Amygdala (tissue), 56 donors: ENCODE results near the gene IHH.

Source experiments
- DNase-seq, 56 donors: peaks; one replicate each; lab custom pipeline; 2025; lab: John Stamatoyannopoulos, UW

The IHH gene

DNA sequence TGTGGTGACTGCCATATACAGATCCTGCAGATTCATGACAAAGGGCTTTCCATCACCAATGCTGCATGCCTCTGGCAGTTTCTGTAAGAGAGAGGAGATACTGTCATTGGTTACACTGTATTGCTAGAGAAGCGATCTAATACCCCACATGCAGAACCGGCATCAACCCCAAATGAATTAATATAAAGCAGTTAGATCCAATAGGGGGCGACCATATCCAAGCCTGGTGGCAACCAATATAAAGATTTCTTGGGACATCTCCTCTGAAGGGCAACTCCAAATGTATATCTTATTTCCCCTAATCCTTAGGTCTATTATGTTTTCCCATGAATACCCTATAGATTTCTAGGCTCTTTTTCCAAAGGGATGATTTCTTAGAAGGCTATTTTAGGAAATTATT, 17.4 kb upstream of the IHH start:
- DNase-seq, result no peak

DNA sequence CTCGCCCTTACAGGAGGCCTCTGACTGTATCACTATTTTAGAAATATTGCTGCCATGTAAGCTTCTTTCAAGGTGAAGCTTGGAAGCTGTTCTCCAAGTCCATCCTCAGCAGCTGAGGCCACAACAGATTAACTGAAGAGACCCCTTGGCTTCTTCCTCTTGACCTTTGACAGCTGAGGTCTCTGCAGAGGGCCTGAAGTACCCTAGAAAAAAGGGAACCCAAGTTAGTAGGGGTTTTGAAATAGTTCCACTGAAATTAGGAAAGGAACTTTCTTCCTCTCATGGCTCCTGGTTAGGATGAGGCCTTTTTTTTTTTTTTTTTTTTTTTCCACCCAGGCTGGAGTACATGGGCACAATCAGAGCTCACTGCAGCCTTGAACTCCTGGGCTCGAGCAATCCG, 15.5 kb upstream of the IHH start:
- DNase-seq, result no peak

DNA sequence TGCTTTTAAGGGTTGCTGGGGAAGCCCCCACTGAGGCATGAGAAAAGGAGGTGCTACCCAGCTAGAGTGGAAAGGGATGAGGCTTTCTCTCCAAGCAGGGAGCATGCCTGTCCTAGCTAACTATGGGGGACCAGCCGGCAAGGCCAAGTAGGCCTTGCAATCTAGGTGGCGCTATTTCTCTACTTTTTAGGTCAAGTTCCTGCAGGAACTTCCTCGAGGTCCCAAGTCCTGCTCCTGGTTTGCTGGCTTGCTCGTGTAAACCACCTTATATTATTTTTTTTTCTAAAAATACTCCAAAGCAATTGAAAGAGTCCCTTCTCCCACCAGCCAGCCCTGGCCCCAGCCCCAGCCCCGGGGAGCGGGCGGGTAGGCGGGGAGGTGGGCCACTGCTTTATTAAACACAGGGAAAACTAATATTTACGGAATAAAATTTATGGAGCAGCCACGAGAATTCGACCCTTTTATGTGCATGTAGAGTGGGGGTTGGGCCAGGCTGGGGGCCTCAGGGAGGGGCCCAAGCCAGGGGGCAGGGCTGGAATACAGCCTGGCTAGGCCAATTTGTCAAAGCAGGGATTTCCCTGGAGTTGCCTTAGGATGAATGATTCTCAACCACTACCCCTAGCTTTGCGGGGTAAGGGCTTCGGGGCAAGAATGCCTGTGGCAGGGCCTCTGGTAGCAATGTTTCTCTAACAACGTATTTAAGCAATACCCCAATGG, 12.8 kb upstream of the IHH start:
- DNase-seq, result peak in 5 of 56 donors; percentile 1 to 13 (median 3)

DNA sequence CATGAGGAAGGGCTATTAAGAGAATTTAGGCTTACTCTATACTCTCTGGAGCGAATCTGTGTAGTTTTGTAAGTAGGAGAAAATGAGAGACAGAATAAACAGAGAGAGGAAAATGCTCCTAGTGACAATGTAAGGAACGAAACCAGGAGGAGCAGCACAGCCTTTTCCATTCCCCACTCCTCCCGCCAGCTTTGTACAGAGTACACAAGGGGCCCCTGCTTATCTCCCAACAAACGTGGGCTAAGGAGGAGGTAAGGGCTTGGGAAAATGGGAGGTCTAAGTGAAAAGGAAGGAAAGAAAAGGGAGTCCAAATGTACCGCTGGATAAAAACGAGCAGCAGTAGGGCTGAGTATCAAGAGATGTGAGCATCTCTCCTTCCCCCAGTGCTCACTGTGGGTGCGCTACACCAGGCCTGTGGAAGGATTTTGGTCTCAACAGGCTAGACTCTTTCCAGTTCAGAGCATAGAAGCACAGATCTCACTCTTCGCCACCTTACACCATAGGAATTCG, 12.1 kb upstream of the IHH start:
- DNase-seq, result no peak

DNA sequence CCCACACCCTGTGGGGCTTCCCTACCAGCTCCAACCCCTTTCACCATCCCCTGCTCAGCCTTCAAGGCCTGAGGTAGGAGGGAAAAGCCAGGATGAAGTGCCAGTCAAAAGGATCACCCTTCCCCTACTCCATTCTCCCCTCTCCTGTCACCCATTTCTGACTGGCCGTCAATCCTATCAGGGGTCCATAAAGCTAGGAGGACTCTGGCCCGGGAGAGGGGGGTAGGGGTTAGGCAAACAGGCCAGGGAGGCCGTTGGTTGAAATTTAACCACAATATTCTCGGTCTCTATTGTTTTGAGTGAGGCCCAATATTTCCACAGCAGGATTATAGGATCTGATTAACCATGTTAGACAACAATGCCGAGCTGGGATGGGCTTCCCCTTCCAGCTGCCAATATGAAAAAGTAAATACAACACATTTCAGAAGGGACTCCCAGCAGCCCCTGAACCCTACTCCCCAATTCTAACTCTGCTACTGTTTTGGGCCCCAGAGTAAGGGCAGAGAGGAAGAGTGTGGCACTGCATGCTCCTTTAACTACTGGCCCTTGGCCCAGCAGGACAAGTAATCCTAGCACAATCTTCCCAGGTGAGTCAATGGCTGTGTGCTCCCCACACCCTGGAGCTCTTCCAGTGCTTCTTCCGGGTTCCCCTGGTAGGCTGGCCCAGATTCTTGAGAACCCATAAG, 10.6 kb upstream of the IHH start:
- DNase-seq, result no peak

DNA sequence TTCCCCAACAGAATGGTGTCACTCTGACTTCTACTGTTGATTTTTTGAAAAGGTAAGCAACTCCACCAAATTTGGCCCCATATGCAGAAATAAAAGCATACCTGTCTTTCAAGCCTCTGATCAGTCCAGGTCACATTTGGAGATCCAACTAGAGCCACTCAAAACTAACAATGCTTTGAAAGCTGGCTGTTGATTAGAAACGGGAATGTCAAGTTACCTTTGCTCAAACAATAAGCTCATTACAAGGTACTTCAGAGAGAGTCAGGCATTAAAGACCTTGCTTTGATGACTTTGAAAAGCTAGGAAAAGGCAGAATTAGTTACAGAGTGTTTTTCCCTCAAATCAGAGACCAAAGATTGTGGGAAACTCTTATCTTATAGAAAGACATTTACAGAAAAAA, 4.8 kb upstream of the IHH start:
- no peak for DNase-seq

DNA sequence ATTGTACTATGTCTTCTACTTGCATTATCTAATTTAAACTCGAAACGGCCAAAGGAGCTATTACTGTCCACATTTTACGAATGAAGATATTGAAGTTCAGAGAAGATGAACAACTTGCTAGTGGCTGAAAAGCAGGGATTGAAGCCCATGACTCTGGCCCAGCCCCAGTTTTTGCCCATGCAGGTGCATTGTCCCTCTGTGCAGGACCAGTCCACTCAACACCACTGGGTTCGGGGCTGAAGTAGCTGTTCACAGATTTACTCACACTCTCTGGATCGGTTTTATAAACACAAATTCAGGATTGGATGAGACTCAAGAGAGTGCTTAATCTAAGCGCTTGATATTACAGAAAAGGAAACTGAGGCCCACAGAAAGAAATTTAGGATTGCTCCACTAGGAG, 1.4 kb upstream of the IHH start:
- DNase-seq, result no peak

DNA sequence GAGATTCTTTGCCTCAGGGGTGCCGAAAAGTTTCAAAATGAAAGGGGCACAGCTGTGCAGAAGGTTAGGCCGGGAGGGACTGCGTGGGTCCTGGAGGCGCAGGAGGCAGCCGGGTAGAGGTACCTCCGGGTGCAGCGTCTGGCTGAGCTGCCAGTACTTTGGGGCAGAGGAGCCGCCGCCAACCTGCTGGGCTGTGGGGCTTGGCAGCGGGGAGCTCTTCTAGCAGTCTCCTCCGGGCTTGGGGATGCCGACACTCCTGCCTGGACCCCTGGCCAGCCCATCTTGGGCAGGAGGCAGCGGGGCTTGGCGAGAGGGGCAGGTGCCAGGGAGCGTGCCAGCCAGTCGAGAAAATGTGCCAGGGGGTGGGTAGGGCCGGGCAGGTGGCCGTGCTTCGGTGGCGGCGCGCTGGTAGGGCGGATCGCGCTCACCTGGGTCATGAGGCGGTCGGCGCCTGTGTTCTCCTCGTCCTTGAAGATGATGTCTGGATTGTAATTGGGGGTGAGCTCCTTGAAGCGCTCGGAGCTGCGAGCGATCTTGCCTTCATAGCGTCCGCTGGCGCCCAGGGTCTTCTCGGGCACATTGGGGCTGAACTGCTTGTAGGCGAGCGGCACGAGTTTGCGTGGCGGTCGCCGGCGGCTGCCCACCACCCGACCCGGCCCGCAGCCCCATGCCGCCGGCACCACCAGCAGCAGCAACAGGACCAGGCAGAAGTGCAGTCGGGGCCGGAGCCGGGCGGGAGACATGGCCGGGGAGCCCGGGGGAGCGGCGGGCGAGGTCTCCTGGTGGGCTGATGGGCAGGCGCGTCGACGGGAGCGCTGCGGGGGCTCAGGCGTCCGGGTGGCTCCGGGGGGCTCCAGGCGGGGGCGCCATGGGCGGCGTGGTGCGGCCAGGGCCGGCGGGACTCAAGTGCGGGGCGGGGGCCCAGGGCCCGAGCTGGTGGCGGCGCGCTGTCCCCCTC, 717 bp downstream of the IHH start:
- no peak for DNase-seq

DNA sequence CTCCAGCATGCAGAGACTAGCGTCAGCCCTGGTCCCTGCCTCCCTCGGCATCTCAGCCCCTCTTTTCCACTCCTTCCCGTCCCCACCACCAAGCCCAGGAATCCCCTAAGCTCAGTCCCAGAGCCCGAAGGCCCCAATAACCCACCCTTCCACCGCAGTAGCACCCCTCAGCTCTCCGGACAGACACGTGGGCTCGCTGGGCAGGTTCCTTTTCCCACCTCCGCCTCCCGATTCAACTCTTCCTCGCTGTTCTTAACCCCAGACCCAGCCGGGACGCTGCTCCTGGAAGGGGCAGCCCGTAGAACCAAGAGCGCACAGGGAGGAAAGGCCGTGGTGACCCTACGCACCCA, 1.4 kb downstream of the IHH start:
- DNase-seq, result no peak

DNA sequence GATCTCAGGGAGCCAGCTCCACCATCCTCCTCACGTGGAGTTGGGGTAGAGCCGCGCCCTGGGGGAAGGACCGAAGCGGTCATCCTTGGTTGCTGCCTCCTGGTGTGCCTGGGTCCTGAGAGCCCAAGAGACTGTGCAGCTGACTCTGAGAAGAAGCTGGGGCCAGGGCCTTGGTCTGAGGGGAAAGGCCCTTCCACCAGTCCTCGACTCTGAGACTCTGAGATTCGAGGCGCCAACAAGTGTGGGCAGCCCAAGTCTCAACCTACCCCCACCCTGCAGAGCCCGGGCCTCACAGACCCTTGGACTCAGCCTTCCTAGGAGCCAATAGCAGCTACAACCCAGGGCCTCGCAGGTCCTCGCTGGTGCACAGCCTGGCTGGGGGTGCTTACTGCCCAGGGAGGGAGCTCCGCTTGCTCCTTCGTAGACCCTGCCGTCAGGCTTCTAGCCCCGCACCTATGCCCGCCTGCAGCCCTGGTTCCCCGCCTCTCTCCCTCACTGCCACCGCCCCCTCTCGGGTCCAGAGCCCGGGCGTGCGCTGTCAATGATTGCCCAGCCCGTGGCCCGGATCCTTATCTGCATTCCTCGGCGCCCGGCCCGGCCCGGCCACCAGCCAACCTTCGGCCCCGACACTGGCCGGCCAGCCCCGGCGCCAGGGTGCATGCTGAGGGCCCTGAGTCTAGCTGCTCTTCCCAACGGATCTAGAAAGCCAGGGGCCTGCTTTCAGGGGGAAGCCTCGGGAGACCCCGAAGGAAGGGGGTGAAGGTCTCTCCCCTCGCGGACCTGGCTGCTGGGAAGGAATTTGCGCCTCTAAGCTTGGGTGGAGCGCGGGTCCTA, 2.0 kb downstream of the IHH start:
- DNase-seq, result no peak

DNA sequence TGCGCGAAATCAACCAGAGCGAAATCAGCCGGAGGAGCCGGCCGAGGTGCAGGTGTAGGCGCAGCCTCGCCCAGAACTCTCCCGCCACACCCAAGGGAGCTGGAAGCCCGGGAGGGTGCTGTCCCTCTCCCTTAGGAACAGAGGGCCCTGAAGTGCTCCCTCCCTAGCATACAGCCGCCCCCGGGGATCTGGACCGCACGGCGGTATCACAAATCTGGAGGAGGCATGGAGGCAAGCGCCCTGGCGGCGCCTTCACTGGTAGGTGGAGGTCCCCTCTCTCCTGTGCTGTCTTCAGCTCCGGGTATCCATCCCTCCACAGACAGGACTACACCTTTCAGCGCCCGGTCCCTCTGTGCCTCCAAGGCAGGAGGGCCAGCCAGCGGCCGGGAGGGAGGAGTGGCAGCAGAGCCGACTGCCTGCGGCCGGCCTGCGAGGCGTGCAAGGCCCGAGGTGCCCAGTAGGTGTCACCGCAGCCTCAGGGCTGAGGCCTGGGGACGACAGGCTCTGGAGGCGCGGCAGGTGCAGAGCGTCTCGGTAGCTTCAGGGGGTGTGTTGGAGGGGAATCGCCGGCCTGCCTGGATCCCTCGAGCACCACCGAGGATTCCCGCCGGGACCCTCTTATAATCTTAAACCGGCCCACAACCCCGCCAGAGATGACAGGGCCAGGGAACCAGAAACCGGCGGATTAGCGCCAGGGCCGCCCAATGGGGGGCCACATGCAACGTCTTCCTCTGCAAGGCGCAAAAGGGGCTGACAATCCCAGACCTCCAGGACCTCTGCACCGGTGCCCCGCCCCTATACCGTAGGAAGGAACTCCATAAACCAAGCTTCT, 2.8 kb downstream of the IHH start:
- DNase-seq, result peak in 51 of 56 donors; percentile 1 to 79 (median 43)

DNA sequence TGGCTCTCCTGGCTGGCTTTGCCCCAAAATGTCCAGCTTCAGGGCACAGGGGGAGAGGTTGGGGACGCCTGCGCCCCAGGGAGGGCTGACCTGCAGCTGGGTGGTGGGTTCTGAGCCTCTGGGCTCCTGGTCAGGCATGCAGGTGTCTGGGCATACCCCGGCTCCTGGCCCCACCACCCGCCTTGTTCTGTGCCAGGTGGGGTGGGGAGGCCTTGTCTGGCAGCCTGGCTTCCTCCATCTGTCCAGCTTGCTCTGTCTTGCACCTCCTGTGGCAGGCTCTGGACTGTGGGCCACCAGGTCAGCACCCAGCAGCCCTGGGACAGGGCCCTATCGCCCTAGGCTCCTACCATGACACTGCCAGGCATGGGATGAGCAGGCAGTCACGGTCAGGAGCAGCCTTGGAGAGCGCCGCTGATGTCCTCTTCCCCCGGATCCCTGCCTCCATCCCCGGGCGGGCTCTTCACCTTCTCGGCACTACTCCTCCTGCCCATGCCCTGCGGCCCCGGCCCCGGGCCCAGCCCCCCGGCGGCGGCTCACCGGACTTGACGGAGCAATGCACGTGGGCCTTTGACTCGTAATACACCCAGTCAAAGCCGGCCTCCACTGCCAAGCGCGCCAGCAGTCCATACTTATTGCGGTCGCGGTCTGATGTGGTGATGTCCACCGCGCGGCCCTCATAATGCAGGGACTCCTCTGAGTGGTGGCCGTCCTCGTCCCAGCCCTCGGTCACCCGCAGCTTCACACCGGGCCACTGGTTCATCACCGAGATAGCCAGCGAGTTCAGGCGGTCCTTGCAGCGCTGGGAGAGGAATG, 3.6 kb downstream of the IHH start:
- no peak for DNase-seq

DNA sequence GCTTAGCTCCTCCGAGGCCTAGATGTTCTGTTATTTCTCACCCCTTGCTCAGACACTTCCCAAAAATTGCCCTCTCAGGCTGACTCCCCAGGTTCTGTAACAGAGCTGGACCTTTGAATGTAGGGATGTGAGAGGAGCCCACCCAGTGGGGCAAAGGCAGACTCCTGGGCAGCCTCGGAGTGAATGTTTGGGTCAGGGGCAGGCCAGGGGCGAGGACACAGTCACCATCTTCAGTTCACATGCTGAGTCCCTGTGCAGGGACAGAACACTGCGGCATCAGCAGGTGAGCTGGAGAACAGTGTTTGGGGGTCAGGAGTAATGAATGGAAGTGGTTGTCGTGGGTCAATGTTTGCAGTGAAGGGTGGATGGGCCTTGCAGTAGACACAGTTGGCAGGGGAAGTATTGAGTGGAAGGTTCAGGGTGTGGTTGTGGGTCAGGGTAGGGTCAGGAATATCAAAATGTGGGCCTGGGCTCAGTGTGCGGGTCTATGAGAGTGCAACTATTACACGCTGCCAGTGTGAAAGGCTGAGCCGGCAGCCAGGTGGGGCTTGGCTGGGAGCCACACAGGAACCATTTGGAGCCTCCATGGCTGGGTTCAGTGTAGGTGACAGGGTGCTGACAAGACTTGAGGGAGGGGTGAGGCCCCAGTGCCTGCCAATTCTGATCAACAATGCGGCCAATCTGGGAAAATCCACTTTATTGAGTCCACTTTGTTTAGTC, 4.4 kb downstream of the IHH start:
- no peak for DNase-seq

DNA sequence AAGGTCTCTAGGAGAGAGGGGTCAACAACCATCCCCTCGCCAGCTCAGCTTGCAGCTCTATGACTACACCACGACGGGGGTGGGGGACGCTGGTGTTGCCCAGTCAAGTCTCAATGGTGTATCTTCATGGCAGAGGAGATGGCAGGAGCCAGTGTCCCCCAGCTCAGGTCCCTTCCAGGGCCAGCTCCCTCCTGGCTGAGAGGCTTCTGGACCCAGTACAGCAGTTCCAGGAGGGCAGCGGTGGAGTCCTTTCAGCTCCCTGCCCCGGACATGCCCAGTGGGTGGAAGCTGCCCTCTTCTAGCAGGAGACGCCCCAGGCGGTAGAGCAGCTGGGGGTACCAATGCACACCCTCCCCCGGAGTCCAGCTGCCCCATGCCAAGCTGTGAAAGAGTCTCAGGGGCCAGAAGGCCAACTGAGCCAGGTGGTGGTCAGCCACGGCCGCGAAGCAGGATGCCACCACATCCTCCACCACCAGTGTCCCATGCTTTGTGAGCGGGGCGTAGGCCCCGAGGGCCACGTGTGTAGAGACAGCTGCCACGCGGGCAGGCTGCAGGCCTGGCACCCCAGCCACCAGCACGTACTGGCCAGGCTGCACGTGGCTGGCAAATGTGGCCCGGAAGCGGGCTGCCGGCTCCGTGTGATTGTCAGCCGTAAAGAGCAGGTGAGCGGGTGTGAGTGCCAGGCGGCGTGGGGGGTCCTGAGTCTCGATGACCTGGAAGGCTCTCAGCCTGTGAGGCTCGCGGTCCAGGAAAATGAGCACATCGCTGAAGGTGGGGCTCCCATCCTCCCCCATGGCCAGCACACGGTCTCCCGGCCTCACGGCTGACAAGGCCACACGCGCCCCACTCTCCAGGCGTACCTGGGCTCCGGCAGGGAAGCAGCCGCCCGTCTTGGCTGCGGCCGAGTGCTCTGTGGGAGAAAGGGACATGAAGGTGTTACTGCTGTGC, 5.5 kb downstream of the IHH start:
- DNase-seq, result no peak

DNA sequence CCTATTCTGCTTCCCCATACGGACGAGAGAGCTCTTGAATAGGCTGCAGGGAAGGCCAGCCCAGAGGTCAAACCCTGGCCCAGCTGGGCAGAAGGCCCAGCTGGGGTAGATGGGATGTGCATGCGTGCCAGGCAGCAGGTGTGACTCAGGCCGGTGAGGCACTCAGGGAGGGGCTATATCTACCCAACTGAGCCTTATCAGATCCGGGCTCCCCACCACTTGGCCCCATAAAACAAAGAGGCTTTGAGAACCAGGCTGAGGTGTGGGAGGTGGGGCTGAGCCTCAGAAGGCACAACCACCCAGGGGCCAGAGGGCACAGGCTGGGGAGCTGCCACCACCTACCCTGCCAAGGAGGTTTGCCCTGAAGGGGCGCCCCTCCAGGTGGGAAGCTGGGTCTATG, 11.4 kb downstream of the IHH start:
- DNase-seq, result no peak

DNA sequence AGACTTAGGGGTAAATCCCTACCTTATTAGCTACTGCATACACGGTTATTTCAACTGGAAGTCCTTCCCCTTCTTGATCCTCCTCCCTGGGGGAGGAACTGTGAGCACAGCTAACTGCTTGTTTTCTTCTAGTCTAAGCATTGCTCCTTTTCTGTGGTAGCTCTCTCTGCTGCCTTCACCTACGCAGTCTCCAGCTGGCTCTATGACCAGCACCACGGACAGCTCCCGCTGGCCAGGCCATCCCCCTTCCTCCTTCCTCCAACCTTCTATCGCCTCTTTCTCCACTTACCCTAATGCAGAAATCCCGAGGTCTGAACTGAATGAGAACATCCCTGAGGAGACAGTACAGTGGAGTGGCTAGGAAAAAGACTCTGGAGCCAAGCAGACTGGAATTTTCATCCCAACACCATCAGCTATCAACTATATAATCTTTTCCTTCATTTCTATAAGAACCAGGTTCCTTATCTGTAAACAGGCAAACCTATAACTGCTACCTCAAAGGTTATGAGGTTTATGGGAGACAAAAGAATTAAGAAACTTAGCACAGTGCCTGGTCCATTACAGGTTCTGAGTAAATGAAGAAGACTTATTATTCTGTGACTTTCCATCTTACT, 14.7 kb downstream of the IHH start:
- DNase-seq, result peak in 1 of 56 donors; percentile 28
